ENCODE data around the gene INCA1.

INCA1 gene

GRCh38 chr17:4980644-4981216 lies 16.6 kb downstream of the INCA1 start:
- TF ChIP-seq CTCF (IDR thresholded peaks at IDR 0.05; ENCODE audit: low read depth, low read length) = peak; percentile 62
- no peak for DNase-seq (ENCODE audit: extremely low read depth, low read depth)

GRCh38 chr17:4978726-4979125 lies 18.6 kb downstream of the INCA1 start:
- DNase-seq (ENCODE audit: extremely low read depth, low read depth) = no peak
- no peak for TF ChIP-seq CTCF (IDR thresholded peaks at IDR 0.05; ENCODE audit: low read depth, low read length)

GRCh38 chr17:4974115-4974670 lies 23.1 kb downstream of the INCA1 start:
- TF ChIP-seq CTCF (IDR thresholded peaks at IDR 0.05; ENCODE audit: low read depth, low read length) = no peak
- no peak for DNase-seq (ENCODE audit: extremely low read depth, low read depth)

- no peak for DNase-seq (ENCODE audit: extremely low read depth, low read depth)
- no peak for TF ChIP-seq CTCF (IDR thresholded peaks at IDR 0.05; ENCODE audit: low read depth, low read length)
Observed at GRCh38 chr17:4973256-4974114, 23.8 kb downstream of the INCA1 start.

- TF ChIP-seq CTCF (IDR thresholded peaks at IDR 0.05; ENCODE audit: low read depth, low read length) = no peak
Observed at GRCh38 chr17:4972752-4973151, 24.6 kb downstream of the INCA1 start.

GRCh38 chr17:4972322-4972721 lies 25.0 kb downstream of the INCA1 start:
- DNase-seq (ENCODE audit: extremely low read depth, low read depth) = no peak

More at GRCh38 chr17:4972752-4973151, 24.6 kb downstream of the INCA1 start:
- no peak for DNase-seq (ENCODE audit: extremely low read depth, low read depth)

More at GRCh38 chr17:4972322-4972721, 25.0 kb downstream of the INCA1 start:
- TF ChIP-seq CTCF (IDR thresholded peaks at IDR 0.05; ENCODE audit: low read depth, low read length) = no peak
